NCI-H345 treated with DMSO at 0.1 percent for 48 hours (cell line): Measurements from ENCODE around the gene CUL9.
"Not testable (repeated sequence)": the region's sequence is repeated elsewhere in the genome, so short reads cannot be mapped to it uniquely, and the experiment has no call there.

Experiments
- DNase-seq: peaks from one replicate; lab custom pipeline; 2025; ENCODE audit not compliant: unreplicated experiment; lab: John Stamatoyannopoulos, UW

The CUL9 gene

DNA sequence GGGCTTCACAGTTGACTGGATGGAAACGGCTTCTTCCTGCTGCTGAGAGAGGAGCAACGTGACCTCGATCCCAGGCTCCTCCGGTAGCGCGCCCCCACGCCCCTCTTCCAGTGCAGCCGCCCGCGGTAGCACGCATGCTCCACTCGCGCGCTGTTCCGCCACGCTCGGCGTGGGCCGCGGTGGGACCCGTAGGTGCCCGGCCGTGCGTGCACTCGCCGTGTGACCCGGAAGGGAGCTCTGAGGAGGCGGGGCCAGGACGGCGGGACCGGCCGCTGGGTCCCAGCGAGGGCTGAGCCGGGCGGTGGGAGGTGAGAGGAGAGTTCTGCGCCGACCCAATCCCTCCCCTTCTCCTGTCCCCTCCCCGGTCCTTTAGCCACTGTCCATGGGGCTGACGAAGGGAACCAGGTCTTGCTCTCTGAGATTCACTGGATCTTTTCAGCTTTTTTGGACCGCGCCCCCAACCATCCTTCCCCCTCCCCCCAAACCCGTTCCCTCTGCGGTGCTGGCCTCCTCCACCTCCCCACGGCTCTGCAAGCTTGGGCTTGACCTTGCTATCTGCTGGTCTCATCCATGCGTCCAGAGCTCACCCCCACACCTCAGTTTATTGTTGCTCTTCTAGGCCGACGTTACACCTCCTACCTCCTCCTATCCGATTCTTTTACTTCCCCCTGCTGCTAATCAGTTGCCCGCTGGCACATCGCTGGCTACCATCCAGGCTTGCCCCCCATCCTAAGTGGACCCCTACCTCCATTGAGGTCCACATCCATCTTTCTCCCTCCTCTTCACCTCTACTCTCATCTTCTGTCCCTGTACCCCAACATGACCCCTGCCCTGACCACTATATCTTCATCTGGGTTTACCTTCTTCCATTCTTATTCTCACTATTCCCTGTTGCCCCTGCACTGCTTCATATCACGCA, at the start of gene CUL9:
TSS of gene CUL9 (plus strand) at position 255 of the 919 bp plus-strand sequence. CDS start 2,115 bp downstream, outside the sequence.
- DNase-seq = peak; percentile 36

DNA sequence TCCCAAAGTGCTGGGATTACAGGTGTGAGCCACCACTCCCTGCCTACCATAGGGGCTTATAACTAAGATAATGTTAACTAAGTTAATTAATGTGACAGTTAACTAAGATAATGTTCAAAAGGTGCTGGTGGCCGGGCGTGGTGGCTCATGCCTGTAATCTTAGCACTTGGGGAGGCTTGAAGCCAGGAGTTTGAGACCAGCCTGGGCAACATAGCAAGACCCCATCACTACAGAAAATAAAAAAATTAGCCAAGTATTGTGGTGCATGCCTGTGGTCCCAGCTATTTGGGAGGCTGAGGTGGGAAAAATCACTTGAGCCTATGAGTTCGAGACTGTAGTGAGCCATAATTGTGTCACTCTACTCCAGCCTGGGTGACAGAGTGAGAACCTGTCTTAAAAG, 43.7 kb upstream of the CUL9 start:
- no peak for DNase-seq

DNA sequence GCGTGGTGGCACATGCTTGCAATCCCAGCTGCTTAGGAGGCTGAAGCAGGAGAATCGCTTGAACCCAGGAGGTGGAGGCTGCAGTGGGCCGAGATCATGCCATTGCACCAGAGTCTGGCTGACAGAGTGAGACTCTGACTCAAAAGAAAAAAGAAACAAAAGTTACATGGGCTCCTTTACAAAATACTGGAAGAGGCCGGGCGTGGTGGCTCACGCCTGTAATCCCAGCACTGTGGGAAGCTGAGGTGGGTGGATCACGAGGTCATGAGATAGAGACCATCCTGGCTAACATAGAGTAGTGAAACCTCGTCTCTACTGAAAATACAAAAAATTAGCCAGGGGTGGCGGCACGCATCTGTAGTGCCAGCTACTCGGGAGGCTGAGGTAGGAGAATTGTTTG, 42.0 kb upstream of the CUL9 start:
- not testable (repeated sequence) for DNase-seq

- DNase-seq = no peak
These were observed 40.4 kb upstream of the CUL9 start for GRCh38 chr6:43141644-43142043.

- no peak for DNase-seq
These were observed 39.9 kb upstream of the CUL9 start for GRCh38 chr6:43142101-43142500.

DNA sequence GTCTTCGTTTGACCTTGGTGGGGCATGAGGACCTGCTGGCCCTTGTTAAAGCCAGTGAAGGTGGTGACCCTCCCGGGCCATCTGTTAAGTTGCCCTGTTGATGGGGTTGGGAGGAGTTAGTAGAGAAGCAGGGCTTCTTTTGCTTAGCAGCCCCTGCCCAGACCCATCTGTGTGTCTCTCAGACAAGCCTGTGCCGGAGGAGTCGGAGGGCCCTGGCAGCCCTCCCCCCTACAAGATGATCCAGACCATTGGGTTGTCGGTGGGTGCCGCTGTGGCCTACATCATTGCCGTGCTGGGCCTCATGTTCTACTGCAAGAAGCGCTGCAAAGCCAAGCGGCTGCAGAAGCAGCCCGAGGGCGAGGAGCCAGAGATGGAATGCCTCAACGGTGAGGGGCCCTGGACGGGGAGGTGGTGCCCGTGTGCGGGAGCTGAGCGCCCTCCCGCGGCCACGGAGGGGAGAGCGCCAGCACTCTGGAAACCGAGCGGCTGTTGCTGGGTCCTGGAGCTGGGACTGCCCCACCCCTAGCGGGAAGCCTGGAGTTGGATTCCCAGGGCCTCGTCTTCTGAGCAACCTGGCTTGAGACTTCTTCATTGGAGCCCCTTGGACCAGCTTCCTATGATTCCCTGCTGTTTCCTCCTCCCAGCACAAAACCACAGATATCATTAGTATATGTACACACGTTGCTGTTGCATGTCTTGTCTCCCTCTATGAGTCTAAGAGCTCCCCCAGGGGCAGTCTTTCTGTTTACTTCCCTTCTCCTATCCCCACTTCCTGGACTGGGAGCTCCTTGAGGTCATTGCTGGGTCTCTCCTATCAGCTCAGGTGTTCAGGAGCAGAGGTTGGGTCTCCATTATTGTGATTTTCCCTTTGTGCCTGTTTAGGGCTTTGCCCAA, 38.5 kb upstream of the CUL9 start:
- DNase-seq = peak; percentile 55

DNA sequence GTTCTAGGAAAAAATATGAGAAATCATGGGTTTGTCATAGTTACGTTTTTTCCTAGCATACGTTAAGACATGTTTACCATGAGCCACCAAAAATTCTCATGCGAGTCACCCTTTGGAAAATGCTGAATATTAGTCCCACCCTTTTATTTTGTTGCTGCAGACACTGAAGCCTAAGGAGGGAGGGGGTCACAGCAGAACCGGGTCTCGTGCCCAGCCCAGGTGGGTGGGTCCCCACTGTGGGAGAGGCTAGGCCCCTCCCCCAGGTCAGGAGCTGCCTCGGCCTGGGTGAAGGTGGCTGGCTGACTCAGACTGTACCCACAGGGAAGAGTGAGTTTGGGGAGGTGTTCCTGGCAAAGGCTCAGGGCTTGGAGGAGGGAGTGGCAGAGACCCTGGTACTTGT, 37.1 kb upstream of the CUL9 start:
- no peak for DNase-seq

DNA sequence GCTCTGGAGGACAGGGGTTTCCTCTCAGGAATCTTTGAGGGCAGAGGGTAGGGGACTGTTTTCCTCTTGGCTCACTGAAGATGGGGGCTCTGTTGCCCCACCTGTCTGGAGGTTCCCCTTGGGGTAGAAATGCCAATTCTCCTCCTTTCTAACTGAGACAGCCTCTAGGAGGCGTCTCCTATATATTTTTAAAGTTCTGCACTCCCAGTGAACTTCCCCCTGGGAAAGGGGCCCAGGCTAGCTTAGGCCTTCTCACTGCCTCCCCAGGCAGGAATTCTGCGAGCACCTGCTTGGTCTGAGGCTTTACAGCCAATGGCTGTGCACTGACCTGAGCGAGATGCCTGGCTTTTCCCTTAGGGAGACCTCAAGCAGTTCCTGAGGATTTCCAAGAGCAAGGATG, 35.7 kb upstream of the CUL9 start:
- no peak for DNase-seq

DNA sequence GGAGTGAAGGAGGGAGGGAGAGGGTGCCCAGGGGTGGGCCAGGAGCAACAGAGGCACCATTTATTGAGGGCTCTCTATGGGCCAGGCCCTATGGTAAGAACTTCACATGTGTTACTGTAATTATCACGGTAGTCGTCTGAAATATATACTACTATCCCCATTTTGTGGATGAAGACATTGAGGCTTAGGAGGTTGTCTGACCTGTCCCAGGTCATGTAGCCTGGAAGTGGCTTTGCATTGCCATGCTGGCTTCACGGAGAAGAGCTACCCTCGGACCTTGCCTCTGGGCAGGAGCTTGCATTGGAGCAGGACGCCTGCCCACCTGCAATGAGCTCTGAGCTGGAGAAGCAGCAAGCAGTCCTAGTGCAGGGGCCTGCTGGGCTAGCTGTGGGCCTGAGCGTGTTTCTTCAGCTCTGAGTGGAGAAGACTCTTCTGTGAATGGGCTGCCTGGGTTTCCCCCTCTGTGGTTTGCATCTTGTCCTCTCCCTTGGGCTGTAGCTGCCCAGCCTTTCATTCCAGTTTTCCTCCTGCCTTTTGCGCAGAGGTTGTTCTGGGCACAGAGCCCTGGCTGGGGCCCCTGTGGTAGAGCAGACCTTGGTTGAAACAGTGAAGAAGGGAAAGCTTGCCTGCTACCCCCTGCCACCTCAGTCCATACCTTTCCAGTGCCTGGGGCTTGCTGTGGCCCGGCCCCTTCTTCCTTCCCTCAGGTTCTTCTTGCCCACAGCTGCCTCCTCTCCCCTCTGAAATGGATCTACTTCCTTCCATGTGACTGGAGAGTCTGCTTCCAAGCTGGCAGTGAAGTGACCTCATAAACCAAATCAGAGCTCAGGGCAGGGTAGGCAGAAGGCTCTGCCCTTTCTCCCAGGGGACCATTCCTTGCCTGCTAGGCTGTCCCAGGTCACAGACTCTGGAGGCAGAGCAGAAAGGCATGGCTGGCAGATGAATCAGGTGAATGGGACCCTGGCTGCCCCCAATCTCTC, 35.0 kb upstream of the CUL9 start:
- no peak for DNase-seq

GRCh38 chr6:43147691-43148477, 34.1 kb upstream of the CUL9 start:
- no peak for DNase-seq

GRCh38 chr6:43149265-43149664, 32.7 kb upstream of the CUL9 start:
- no peak for DNase-seq

DNA sequence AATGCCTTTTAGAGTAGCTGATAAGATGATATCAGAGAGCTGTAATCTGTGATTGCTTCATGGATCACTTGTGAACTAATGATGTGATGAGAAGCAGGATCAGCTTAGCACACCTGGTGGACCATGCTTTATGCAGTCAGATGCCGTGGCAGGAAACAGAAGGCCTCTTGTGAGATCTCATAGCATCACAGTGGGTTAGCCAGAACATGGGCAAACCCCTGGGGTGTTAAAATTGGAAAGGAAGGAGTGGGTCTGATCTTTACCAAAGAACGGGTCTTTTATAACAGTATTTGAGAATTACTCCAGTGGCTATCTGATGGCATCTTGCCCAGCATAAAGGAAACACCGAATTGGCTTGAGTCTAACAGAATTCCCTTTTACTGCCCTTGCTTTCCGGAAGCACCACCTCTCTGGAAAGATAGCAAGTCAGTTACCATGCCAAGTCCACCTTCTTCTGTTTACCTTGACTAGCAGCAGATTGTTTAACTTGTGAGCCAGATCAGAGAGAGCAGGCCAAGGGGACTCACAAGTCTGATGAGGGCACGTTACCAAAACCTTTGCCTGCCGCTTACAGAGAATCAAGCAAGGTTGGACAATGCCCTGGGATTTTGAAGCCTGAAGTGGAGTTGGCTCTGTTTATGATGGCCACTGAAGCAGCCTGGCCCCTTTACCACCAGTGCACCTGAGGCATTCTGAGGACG, 31.8 kb upstream of the CUL9 start:
- DNase-seq = no peak

DNA sequence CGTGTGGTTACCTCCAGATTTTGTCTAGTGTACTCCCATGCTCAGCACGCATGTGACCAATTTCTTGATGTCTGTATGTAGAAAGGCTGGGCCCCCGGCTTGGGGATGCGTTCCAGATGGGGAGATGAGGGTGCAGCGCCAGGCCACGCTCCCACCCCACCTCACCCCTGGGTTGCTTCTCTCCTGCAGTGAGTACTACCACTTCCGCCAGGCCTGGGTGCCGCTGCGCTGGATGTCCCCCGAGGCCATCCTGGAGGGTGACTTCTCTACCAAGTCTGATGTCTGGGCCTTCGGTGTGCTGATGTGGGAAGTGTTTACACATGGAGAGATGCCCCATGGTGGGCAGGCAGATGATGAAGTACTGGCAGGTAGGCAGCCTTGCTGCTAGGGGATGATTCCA, 22.4 kb upstream of the CUL9 start:
- no peak for DNase-seq

- DNase-seq = no peak
These were observed 18.1 kb upstream of the CUL9 start for GRCh38 chr6:43163899-43164298.

DNA sequence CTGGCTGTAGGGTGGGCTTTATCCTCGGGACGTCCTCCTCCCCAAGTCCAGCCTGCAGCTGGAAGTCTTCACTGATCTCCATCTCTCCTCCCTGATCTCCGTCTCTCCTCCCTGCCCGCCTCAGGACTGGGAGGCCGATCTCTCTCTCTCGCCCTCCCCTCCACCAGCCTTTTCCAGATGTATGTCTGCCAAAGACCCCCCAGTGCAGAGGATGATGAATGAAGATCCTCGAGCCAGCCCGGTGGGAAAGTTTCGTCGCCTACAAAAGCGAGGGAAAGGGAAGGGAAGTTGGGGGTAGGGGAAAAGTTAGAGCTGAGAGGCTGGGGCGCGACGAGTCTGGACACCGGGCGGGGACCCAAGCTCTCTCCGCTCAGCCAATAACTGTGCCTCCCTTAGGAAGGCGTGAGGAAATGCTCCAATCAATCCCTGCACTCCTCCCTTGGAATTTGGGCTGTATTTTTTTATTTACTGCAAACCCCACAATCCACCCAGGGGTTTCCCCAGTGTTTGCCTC, 11.5 kb upstream of the CUL9 start:
- DNase-seq = no peak

DNA sequence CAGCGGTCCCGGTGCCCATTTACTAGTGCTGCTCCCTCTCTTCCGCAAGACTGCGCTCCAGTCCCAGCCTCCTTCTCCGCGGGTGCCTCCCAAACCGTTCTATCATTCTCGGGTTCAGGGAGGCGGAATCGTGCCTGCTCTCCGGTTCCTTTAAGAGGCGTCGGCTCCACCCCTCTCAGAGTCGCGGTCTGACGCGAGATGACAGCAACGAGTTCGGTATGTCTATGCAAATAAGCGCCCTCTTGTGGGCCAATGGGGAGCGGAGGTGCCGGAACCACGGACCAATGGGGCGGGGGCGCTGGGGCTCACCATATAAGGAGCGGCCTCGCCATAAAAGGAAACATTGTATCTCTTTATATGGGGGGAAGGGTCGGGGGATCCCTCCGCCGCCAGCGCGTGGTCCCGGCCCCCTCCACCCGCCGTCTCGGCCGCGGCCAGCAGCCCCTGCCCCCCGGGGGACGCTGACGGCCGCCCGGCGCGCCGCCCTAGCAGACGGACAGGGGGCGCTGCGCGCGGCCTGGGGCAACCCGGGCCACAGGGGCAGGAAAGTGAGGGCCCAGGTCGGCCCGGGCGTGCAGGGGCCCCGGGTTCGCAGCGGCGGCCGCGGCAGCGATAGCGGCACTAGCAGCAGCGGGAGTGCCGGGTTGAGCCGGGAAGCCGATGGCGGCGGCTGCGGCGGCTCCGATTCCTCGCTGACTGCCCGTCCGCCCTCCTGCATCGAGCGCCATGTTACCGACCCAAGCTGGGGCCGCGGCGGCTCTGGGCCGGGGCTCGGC, 10.9 kb upstream of the CUL9 start, which contains the start of gene SRF:
TSS of gene SRF (plus strand) at position 339 of the 776 bp plus-strand sequence. CDS start at position 727, 388 bp downstream.
- peak; percentile 97 for DNase-seq

DNA sequence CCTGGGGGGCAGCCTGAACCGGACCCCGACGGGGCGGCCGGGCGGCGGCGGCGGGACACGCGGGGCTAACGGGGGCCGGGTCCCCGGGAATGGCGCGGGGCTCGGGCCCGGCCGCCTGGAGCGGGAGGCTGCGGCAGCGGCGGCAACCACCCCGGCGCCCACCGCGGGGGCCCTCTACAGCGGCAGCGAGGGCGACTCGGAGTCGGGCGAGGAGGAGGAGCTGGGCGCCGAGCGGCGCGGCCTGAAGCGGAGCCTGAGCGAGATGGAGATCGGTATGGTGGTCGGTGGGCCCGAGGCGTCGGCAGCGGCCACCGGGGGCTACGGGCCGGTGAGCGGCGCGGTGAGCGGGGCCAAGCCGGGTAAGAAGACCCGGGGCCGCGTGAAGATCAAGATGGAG, 10.3 kb upstream of the CUL9 start:
- DNase-seq = no peak
